Tibial nerve (tissue), 4 donors: Measurements from ENCODE around the gene MID2. TPM values are rescaled to one million over a fixed set of nuclear protein-coding genes. Genes with fewer than 3 reads are reported as not detected.
"Not testable (repeated sequence)": the region's sequence is repeated elsewhere in the genome, so short reads cannot be mapped to it uniquely, and the experiment has no call there.

Experiments used
- DNase-seq, 2 donors: peaks; one replicate each; pipeline ENCODE4 v3.0.0-alpha.2; 2019; ENCODE audit warnings: low spot score in 2 of 2
- H3K27ac ChIP-seq, 4 donors: fragments of 200-600 bp; sonication (generic) in 3 of 4; one replicate each; pipeline ENCODE4 v1.5.1; 2017 to 2019; ENCODE audit warnings: mild to moderate bottlenecking in 1 of 4
- H3K27me3 ChIP-seq, 2 donors: fragments of 200-600 bp; sonication (generic) in 1 of 2; one replicate each; pipeline versions ENCODE4 v1.5.1 to v1.6.0; 2017 to 2019
- H3K36me3 ChIP-seq, 3 donors: fragments of 200-600 bp; sonication (generic); one replicate each; pipeline ENCODE4 v1.5.1; 2018 to 2019
- H3K4me1 ChIP-seq, 4 donors: fragments of 200-600 bp; sonication (generic) in 3 of 4; one replicate each; pipeline ENCODE4 v1.5.1; 2017 to 2019
- H3K4me3 ChIP-seq, 4 donors: fragments of 200-600 bp; sonication (generic) in 3 of 4; one replicate each; pipeline ENCODE4 v1.5.1; 2017 to 2019; ENCODE audit warnings: mild to moderate bottlenecking in 1 of 4, moderate library complexity in 1 of 4
- H3K9me3 ChIP-seq, 4 donors: fragments of 200-600 bp; sonication (generic) in 3 of 4; one replicate each; pipeline ENCODE4 v1.5.1; 2017 to 2019
- CTCF ChIP-seq, 5 experiments: fragments of 200-600 bp in 3 of 5; fragments of 450-650 bp in 2 of 5; sonication (generic) in 3 of 5; IDR thresholded peaks; one replicate each; pipeline ENCODE4 v1.5.1; 2016 to 2019; ENCODE audit warnings: antibody characterized with exemption in 5 of 5, mild to moderate bottlenecking in 3 of 5, moderate library complexity in 2 of 5
- EP300 ChIP-seq, 2 donors: sonication (generic); formaldehyde crosslinking; IDR thresholded peaks; one replicate each; pipeline ENCODE4 v1.6.1; 2017; ENCODE audit warnings: antibody characterized with exemption in 2 of 2, mild to moderate bottlenecking in 1 of 2
- POLR2A ChIP-seq, 2 donors: fragments of 450-650 bp; IDR thresholded peaks; one replicate each; pipeline ENCODE4 v1.6.1; 2017; ENCODE audit warnings: antibody characterized with exemption in 2 of 2, mild to moderate bottlenecking in 2 of 2, moderate library complexity in 2 of 2
- WGBS, 2 donors: methylation state at CpG; one replicate each; pipeline ENCODE4 v1.1.5; 2018; 5-methylcytosine and 5-hydroxymethylcytosine counted together
- total RNA-seq, 4 donors: library from RNA; depleted of rRNA; stranded (reverse); fragments of >200 nt; gene quantifications; one replicate each; pipeline ENCODE4 v1.1.0, GENCODE V29; 2016

The MID2 gene
- total RNA-seq, 4 donors from 2014 or later, result 17.1 to 31.0 (median 20.0) TPM

GRCh38 chrX:107849747-107850421 lies 24.2 kb downstream of the MID2 start:
- DNase-seq, result no peak
- Histone ChIP-seq H3K27ac (no peak overlapping the region), H3K9me3 (no peaks in the 10 kb centered on the region), H3K36me3 (no peaks in the 10 kb centered on the region), H3K4me1 (no peaks in the 10 kb centered on the region), H3K27me3 (peaks cover 0 to 26% of the 10 kb centered on the region in 2 donors), H3K4me3 (no peak overlapping the region)
- TF ChIP-seq POLR2A (IDR thresholded peaks at IDR 0.05) (no peak), CTCF (IDR thresholded peaks at IDR 0.05) (peak in 1 of 5 experiments; percentile 9)
- WGBS, 2 donors, result 45 to 53% methylated on average over 5 of the region's 5 CpGs

GRCh38 chrX:107850422-107850765 lies 24.7 kb downstream of the MID2 start:
- Histone ChIP-seq H3K27me3 (peaks cover 0 to 25% of the 10 kb centered on the region in 2 donors), H3K4me3 (no peak overlapping the region)
- TF ChIP-seq EP300 (IDR thresholded peaks at IDR 0.05) (no peak), CTCF (IDR thresholded peaks at IDR 0.05) (no peak), POLR2A (IDR thresholded peaks at IDR 0.05) (no peak)

GRCh38 chrX:107851215-107851614 lies 25.5 kb downstream of the MID2 start:
- TF ChIP-seq POLR2A (IDR thresholded peaks at IDR 0.05) (no peak), CTCF (IDR thresholded peaks at IDR 0.05) (no peak), EP300 (IDR thresholded peaks at IDR 0.05) (no peak)
- Histone ChIP-seq H3K9me3 (no peaks in the 10 kb centered on the region), H3K36me3 (no peaks in the 10 kb centered on the region), H3K27ac (no peak overlapping the region), H3K27me3 (peaks cover 0 to 25% of the 10 kb centered on the region in 2 donors), H3K4me3 (no peak overlapping the region), H3K4me1 (no peaks in the 10 kb centered on the region)
- no peak for DNase-seq
- 66 to 76% methylated on average over 2 of the region's 2 CpGs for WGBS, 2 donors

More at GRCh38 chrX:107850422-107850765, 24.7 kb downstream of the MID2 start:
- Histone ChIP-seq H3K4me1 (no peaks in the 10 kb centered on the region), H3K27ac (no peak overlapping the region), H3K9me3 (no peaks in the 10 kb centered on the region), H3K36me3 (no peaks in the 10 kb centered on the region)
- no peak for DNase-seq
- 44 to 67% methylated on average over 2 of the region's 2 CpGs for WGBS, 2 donors

- H3K4me1 ChIP-seq, result not testable (repeated sequence)
- WGBS, 2 donors, result 97 to 100% methylated on average over 7 of the region's 7 CpGs
These were observed 26.0 kb downstream of the MID2 start for GRCh38 chrX:107851665-107852064.

GRCh38 chrX:107856289-107856688 lies 30.6 kb downstream of the MID2 start:
- no peak for DNase-seq
- no peak overlapping the region for H3K27ac ChIP-seq
- no peaks in the 10 kb centered on the region for H3K4me1 ChIP-seq
- no peaks in the 10 kb centered on the region for H3K9me3 ChIP-seq
- H3K4me3 ChIP-seq, result no peak overlapping the region
- no peak for TF ChIP-seq POLR2A (IDR thresholded peaks at IDR 0.05)
- no peak for TF ChIP-seq EP300 (IDR thresholded peaks at IDR 0.05)
- no peak for TF ChIP-seq CTCF (IDR thresholded peaks at IDR 0.05)
- peaks cover 0 to 18% of the 10 kb centered on the region in 2 donors for H3K27me3 ChIP-seq
- H3K36me3 ChIP-seq, result no peaks in the 10 kb centered on the region

More at GRCh38 chrX:107851665-107852064, 26.0 kb downstream of the MID2 start:
- not testable (repeated sequence) for H3K4me3 ChIP-seq, H3K27ac ChIP-seq, DNase-seq, H3K9me3 ChIP-seq, H3K36me3 ChIP-seq
- peaks cover 0 to 25% of the 10 kb centered on the region in 2 donors for H3K27me3 ChIP-seq

GRCh38 chrX:107857041-107857440 lies 31.4 kb downstream of the MID2 start:
- DNase-seq, H3K27ac ChIP-seq, H3K36me3 ChIP-seq, H3K9me3 ChIP-seq, H3K4me3 ChIP-seq, H3K4me1 ChIP-seq: not testable (repeated sequence)
- 87 to 100% methylated on average over 5 of the region's 5 CpGs for WGBS, 2 donors
- H3K27me3 ChIP-seq, result peaks cover 0 to 15% of the 10 kb centered on the region in 2 donors
